ENCODE results near the gene RGS11.

The RGS11 gene

GRCh38 chr16:275786-276232 lies at the start of gene RGS11:
Gene RGS11 (minus strand): TSS chr16:275944. CDS start chr16:275911, 33 bp downstream.
- no peak for DNase-seq (ENCODE audit: low read depth)

DNA sequence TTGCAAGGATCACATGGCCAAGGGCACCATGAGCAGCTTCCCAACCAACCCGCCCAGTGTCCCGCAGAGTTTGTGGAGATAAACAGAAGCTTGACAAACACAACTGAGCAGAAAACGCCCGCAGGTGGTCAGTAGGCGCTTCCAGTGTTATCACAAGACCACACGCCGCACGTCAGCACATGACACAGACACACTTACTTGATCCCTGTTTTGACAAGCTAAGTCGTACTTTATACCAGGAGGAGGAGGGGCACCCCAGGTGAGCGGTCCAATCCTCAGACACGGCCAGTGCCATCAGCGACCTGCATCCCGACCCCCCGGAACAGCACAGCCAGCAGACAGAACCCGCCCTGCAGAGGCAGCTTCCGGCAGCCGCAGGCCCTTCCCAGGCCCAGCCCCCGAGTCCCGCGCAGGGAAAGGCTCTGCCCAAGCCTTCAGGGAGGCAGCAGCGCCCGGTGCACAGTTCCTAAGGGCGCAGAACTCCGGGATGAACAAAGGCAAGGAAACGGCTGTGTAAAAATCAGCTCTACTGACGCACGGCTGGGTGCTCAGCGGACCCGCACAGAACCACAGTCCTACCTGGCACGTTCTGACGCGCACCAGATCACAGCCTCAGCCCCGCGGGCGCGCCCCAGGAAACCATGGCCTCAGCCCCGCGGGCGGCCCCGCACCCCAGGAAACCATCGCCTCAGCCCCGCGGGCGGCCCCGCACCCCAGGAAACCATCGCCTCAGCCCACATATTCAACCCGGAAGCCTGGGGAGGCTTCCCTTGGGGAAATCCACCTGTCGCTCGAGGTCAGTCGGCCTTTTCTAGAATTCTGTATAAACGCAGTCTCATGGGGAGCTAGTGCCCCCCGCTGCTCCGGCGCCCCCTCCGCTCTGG lies 48.9 kb upstream of the RGS11 start:
- peak; percentile 27 for DNase-seq (ENCODE audit: low read depth)

- no peak for DNase-seq (ENCODE audit: low read depth)
These were observed 48.4 kb upstream of the RGS11 start for GRCh38 chr16:324201-324450.

GRCh38 chr16:322476-323143 lies 46.9 kb upstream of the RGS11 start:
- DNase-seq (ENCODE audit: low read depth), result no peak

- DNase-seq (ENCODE audit: low read depth), result no peak
These were observed 45.8 kb upstream of the RGS11 start for GRCh38 chr16:321532-321931.

DNA sequence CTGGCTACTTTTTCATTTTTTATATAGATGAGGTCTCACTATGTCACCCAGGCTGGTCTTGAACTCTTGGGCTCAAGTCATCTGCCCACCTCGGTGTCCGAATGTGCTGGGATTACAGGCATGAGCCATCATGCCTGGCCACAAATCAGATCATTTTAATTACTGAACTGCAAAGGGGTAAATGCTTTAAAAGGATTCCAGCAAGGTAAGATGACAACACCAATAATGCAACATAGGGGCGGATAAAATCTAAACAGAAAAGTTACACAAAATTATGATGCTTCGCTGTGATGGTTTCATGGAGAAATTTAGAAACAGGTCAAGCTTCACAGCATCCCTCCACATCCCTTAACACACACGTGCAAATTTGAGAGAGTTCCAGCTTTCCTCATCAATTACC lies 44.5 kb upstream of the RGS11 start:
- DNase-seq (ENCODE audit: low read depth), result no peak

DNA sequence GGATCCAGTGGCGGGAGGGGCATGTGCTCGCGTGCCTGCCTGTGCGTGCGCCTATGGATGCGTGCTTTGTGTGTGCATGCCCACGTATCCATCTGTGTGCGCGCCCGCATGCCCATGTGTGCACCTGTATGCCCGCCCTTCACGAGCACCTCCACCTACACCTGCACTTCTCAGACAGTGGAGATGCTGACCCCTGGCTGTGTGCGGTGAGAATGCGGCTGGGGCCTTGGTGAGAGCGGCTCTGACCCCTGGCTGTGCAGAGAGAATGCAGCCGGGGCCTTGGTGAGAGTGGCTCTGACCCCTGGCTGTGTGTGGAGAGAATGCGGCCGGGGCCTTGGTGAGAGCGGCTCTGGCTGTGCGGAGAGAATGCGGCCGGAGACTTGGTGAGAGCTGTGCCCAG lies 42.9 kb upstream of the RGS11 start:
- DNase-seq (ENCODE audit: low read depth), result no peak

DNA sequence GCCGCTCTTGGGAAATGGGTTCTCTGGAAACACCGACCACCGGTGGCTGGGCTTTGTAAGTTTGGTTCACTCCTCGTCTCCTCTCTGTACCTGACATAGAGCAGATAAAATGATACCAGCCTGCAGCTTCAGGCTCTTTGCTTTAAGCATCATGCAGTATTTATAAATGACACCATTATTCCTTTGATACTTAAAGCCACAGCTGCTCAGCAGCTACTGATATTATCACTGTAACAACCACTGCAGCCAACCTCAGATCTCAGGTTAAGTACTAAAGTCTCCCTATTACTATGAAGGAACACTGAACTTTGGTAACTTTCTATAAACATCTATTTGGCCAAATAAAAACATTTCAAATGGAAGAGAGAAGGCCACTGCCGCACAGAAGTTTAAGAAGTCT lies 41.8 kb upstream of the RGS11 start:
- DNase-seq (ENCODE audit: low read depth), result no peak

- DNase-seq (ENCODE audit: low read depth), result no peak
These were observed 41.2 kb upstream of the RGS11 start for GRCh38 chr16:316741-317464.

- no peak for DNase-seq (ENCODE audit: low read depth)
These were observed 39.1 kb upstream of the RGS11 start for GRCh38 chr16:314795-315299.

- no peak for DNase-seq (ENCODE audit: low read depth)
These were observed 38.6 kb upstream of the RGS11 start for GRCh38 chr16:314351-314750.

- no peak for DNase-seq (ENCODE audit: low read depth)
These were observed 36.0 kb upstream of the RGS11 start for GRCh38 chr16:311725-312124.

GRCh38 chr16:309476-309875 lies 33.7 kb upstream of the RGS11 start:
- DNase-seq (ENCODE audit: low read depth), result no peak

DNA sequence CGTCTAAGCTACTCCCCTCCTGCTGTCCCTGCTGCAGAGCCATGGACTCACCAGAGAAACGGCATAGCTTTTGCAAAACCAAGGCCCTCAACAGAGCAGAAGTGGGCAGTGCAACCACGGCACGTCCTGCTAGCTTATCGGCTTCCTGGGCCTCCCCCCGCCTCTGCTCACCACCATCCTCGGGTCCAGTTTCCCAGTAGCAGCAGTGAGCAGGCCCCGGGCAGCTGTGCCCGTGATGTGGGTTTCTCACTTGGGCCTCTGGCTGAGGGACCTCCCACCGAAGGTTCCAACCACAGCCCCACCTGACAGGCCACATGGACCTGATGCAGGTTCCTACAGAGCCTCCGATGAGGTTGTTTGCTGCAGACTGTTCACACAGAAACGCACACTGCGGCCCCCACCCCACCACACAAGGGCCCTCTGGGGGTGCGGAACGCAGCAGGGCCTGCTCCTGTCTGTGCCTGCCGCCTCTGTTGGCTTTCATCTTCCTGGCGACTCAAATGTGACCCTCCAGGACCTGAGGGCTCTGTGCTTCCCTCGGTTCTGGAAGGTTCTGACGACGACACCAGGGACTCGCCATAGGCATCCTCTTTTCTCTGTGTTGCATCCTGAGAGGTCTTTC lies 32.1 kb upstream of the RGS11 start:
- DNase-seq (ENCODE audit: low read depth), result no peak

DNA sequence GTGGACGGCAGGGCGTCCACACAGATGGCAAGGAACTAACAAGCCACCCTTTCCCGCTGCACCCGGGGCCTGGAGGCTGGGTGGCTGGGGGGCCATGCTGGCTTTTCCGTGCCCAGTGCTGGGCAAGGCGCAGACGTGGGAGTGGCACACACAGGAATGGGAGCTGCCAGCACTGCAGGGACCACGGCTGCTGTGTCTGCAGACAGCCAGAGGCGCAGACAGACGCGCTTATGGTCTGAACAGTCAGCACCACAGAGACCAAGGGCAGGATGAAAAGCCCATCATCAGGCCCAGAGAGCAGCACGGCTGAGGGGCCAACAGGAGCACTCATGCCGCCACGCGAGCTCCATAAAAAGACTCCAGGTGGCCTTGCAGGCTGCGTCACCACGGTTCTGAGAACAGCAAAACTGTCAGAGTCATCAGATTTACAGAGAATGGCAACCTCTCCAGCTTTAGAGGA lies 31.2 kb upstream of the RGS11 start:
- no peak for DNase-seq (ENCODE audit: low read depth)

DNA sequence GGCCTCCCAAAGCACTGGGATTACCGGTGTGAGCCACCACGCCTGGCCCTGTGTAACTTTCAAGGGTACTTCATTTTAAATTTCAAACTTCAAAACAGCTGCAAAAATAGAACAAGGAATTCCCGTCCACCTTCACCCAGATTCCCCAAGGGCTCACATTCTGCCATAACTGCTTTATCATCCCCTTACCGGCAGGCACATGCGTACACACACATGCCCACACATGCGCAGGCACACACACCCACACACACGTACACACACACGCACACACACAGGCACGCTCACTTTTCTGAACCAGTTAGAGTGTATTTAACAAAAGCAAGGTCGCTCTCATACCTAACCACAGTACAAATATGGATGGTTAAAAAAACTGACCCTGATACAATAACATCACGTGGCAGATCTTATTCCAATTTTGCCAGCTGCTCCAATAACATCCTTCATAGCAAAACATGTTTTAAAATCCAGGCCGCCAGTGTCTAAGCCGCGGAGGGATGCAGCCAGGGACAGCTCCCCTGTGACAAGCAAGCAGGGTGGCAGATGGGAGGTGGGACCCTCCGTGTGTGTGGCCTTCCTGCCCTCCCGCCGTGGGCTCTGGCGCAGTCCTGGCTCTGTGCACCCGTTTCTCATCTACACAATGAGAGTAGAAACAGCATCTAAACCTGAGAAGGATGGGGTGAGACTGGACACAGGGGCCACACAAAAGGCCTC lies 30.3 kb upstream of the RGS11 start:
- no peak for DNase-seq (ENCODE audit: low read depth)

GRCh38 chr16:303760-304505 lies 28.2 kb upstream of the RGS11 start:
- no peak for DNase-seq (ENCODE audit: low read depth)

DNA sequence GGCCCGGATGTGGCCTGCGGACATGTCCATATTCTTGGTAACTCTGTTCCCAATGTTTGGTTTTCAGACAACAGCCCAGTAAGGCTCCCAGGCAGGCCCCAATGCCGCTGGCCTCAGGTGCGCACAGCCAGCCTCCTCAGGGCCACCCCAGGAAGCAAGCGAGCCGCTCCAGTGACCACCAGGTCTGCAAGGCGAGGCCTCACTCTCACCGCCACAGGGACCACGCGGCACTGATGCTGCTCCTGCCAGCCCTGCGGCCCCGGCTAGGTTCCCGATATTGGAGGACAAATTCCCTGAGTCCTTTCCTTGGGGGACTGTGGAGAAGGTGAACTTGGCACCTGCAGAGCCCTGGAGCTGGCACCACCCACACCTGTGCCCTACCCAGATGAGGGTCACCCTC lies 26.2 kb upstream of the RGS11 start:
- DNase-seq (ENCODE audit: low read depth), result no peak

DNA sequence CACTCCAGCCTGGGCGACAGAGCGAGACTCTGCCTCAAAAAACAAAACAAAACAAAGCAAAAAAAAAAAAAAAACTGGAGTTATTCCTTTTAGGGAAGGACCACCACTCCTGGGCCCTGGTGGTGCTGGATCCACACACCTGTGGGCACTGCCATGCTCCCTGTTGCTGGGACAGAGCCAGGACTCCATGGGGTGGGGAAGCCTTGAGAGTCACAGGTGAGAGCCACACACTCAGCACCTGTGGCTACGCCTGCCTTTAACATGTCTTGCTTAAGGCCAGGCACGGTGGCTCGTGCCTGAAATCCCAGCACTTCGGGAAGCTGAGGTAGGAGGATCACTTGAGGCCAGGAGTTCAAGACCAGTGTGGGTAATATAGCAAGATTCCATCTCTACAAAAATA lies 25.5 kb upstream of the RGS11 start:
- DNase-seq (ENCODE audit: low read depth), result no peak

- DNase-seq (ENCODE audit: low read depth), result no peak
These were observed 22.1 kb upstream of the RGS11 start for GRCh38 chr16:297832-298231.
